Activated CD8-positive, alpha-beta memory T cell treated with anti-CD3 and anti-CD28 coated beads, Interleukin-2, amount 50 U/mL, for 1 hour (primary cell): ENCODE measurements around the gene IAPP.
"Not testable (repeated sequence)": the region's sequence is repeated elsewhere in the genome, so short reads cannot be mapped to it uniquely, and the experiment has no call there.

ENCODE experiments used
- DNase-seq: peaks from one replicate; pipeline ENCODE4 v3.0.0-alpha.2; 2020; ENCODE audit errors: extremely low read depth

Gene IAPP

GRCh38 chr12:21379218-21379617 is 6.5 kb downstream of the IAPP start:
- no peak for DNase-seq

- not testable (repeated sequence) for DNase-seq
These were observed 8.6 kb downstream of the IAPP start for GRCh38 chr12:21381320-21381719.

GRCh38 chr12:21384261-21384660 is 11.6 kb downstream of the IAPP start:
- DNase-seq: no peak

- DNase-seq: no peak
These were observed 14.5 kb downstream of the IAPP start for GRCh38 chr12:21387174-21387573.

- DNase-seq: no peak
These were observed 19.7 kb downstream of the IAPP start for GRCh38 chr12:21392384-21392783.

GRCh38 chr12:21394828-21395626 is 22.3 kb downstream of the IAPP start:
- DNase-seq: not testable (repeated sequence)

- no peak for DNase-seq
These were observed 40.9 kb downstream of the IAPP start for GRCh38 chr12:21413369-21414277.

GRCh38 chr12:21416511-21417121 is 43.9 kb downstream of the IAPP start:
- no peak for DNase-seq

GRCh38 chr12:21418398-21418797 is 45.7 kb downstream of the IAPP start:
- not testable (repeated sequence) for DNase-seq

- DNase-seq: not testable (repeated sequence)
These were observed 46.5 kb downstream of the IAPP start for GRCh38 chr12:21419009-21419699.

- no peak for DNase-seq
These were observed 55.5 kb downstream of the IAPP start for GRCh38 chr12:21428241-21428640.
